HG03469 (cell line): ENCODE results near the gene NME7.
"Not testable (repeated sequence)": the region's sequence is repeated elsewhere in the genome, so short reads cannot be mapped to it uniquely, and the experiment has no call there.

Experiments used
- ATAC-seq: cut with Tn5 transposase; IDR thresholded peaks from one replicate; pipeline ENCODE4 v1.9.1; 2021; ENCODE audit warnings: mild to moderate bottlenecking, moderate library complexity, moderate number of reproducible peaks; ENCODE audit not compliant: unreplicated experiment

NME7 gene, protein sequence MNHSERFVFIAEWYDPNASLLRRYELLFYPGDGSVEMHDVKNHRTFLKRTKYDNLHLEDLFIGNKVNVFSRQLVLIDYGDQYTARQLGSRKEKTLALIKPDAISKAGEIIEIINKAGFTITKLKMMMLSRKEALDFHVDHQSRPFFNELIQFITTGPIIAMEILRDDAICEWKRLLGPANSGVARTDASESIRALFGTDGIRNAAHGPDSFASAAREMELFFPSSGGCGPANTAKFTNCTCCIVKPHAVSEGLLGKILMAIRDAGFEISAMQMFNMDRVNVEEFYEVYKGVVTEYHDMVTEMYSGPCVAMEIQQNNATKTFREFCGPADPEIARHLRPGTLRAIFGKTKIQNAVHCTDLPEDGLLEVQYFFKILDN

DNA sequence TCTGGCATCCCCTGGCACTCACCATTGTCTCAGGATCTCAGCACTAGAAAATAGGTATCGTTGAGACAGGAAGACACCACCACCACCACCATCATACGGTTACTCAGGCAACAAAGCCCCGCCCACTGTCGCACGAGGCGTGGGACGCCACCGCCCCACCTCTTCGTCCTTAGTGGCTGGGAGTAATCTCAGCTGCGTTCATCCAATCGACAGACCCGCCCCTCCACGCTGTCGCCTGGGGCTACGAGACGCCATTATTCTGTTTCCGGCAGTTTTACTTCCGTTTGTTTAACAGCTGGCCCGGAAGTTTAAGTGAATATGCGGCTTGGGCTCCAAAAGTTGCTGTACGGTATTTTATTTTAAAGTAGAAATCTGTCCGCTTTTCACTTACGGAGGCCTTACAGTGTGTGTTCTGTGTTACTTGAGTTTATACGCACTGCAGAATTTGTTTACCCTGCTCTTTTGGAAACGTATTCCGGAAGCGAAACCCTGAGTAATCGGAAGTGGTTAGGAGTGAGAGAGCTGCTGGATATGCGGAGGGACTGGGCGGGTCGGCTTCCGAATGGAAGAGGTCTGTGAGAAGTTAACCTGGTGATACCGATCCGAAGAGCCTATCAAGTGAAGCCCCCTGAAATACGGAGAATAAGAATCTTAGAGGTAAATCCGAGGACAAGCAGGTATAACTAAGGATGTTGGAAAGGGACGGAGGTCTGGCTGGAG lies at the start of gene NME7, which contains the start of gene BLZF1:
Gene NME7 (minus strand): TSS at position 112 of the 720 bp plus-strand sequence. CDS start 87 bp downstream, at position 25.
Gene BLZF1 (plus strand): TSS at position 510 of the 720 bp plus-strand sequence. CDS start 1,328 bp downstream, outside the sequence.
- ATAC-seq = peak; percentile 79

DNA sequence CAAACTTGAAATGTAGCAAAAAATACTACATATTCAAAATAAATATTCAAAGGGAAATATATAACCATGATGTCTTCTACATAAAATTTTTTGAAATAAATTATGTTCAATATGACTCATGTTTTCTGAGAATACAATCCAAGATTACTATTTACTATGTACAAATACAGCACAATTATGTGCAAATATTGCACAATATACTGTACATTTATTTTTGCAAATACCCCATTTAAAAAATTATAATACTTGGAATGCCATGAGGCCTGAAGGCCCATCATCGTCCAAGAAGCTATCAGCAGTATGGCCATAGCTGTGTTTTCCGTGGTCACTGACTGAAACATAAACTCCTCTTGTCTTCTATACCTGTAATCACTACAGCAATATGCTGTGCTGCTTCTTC lies 47.4 kb upstream of the NME7 start:
- no peak for ATAC-seq

DNA sequence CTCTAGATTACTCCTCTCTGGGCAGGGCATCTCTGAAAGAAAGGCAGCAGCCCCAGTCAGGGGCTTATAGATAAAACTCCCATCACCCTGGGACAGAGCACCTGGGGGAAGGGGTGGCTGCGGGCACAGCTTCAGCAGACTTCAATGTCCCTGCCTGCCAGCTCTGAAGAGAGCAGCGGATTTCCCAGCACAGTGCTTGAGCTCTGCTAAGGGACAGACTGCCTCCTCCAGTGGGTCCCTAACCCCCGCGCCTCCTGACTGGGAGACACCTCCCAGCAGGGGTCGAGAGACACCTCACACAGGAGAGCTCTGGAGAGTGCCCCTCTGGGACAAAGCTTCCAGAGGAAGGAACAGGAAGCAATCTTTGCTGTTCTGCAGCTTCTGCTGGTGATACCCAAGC lies 40.7 kb upstream of the NME7 start:
- ATAC-seq = not testable (repeated sequence)

DNA sequence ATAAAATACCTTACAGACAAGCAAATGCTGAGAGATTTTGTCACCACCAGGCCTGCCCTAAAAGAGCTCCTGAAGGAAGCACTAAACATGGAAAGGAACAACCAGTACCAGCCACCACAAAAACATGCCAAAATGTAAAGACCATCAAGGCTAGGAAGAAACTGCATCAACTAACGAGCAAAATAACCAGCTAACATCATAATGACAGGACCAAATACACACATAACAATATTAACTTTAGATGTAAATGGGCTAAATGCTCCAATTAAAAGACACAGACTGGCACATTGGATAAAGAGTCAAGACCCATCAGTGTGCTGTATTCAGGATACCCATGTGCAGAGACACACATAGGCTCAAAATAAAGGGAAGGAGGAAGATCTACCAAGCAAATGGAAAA lies 35.0 kb upstream of the NME7 start:
- not testable (repeated sequence) for ATAC-seq

DNA sequence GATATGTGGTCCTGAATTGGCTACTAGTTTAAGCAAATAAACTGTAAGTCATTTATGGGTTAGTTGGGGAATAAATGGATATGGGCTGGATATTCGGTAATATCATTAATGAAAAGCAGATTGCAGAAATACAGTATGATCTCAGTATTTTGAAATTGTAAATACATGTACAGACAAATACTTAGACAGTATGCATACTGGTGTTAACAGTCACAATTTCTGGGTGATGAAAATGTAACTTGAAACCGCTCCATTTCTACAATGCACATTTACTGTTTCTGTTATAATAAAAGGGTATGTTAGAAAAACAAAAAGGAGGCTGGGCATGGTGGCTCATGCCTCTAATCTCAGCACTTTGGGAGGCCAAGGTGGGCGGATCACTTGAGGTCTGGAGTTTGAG lies 28.4 kb upstream of the NME7 start:
- ATAC-seq = no peak

DNA sequence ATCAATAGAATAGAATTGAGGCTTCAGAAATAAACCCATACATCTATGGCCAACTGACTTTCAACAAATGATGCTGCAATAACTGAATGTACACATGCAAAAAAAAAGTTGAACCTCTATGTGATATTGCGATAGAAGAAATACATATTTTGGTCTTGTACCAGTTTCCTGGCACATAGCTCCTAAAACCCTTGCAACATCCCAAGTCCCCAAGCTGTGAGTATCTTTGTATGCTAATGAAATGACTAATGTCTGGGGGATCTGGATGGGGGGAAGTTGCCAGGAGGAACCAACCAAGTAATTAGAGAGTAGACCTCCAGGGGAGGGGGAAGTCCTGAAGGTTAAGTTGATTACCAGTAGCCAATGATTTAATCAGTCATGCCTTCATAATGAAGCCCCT lies 24.8 kb upstream of the NME7 start:
- ATAC-seq = no peak

DNA sequence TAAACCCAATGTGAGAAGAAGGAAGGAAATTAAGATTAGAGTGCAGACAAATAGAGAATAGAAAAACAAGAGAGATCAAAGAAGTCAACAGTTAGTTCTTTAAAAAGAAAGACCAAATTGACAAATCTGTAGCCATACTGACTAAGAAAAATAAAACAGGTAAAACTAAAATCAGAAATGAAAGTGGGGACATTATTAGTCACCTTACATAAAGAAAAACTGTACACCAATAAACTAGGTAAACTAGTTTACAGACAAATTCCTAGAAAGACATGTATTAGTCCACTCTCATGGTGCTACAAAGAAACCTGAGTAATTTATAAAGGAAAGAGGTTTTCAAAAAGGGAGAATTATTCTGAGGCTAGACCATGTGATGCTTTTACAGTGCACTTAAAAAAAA lies 22.7 kb upstream of the NME7 start:
- peak; percentile 86 for ATAC-seq

DNA sequence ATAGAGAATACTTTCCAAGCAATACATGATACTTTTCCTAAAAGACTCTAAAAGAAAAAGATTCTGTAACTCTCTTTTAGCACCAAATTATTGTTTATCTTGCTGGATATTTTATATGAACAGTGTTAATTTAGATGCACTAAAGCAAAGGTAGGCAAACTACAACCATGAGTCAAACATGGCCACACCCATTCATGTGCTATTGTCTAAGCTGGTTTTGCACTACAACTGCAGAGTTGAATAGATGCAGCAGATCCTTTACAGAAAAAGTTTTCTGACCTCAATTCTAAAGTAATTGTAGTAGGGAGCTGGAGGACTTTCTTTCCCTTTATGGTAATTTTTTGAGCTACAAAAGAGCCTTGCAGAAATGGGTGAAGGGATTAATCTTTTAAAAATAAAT lies 19.8 kb upstream of the NME7 start:
- ATAC-seq = no peak

DNA sequence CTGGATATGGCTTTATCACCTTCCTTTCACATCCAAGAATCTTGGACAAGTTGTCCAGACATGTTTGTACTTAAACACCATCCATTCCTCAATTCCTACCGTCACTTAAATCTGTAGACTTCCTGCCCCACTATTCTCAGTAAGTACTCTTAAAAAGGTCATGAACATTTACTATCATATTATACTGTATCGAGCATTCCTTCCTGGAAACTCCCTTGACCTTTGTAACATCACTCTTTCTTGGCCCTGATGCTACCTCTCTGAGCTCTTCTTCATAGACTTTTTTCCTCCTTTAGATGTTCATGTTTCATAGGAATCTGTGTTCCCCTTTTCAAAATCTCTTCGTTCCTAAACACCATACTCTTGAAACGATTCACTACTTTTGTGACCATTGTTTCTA lies 15.9 kb upstream of the NME7 start:
- no peak for ATAC-seq

DNA sequence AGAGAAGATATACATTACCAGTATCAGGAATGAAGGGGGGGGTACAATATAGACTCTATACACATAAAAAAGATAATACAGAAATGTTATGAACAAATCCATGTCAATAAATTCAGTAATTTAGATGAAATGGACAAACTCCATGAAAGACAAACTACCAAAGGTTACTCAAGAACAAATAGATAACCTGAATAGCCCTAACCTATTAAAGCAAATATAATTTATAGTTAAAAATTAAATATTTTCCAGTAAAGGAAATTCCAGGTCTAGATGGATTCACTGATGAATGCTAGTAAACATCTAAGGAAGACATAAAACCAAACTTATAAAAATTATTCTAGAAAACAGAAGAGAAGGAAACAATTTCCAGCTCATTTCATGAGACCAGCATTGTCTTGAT lies 13.6 kb upstream of the NME7 start:
- no peak for ATAC-seq

DNA sequence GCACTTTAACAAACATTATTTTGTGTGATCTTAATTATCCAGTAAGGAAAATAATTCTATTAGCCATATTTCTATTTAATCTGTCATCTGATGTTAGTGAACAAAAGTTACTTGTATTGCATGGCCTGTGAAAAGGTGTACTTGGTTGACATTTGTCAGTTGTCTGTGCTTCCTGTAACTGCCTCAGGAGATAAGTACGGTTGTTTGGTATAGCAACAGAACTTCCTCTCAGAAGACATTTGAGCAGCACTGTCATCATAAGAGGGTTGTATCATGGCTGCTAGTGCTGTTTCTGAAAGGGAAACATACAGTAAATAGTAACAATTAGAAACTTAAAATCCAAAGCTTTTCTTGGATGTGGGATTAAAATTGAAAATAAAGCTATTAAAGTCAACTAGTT lies 3.8 kb upstream of the NME7 start:
- no peak for ATAC-seq

DNA sequence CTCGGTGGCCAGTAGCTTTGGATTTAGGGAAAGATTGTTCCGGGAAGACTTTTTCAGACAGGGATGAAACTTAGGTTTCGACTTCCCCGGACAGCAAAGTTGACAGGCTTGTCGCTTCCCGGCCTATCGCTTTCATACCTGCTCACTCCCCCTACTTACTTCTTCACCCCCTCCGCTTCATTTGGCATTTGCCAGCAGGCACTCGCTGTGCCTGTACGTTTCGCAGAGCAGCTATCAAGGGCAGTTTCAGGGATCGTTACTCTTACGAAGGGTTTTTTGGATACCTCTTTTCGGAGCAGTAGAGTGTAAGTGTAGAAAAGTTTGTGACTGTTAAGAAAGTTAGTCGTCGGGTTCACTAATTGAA lies 791 bp upstream of the NME7 start:
- ATAC-seq = no peak

DNA sequence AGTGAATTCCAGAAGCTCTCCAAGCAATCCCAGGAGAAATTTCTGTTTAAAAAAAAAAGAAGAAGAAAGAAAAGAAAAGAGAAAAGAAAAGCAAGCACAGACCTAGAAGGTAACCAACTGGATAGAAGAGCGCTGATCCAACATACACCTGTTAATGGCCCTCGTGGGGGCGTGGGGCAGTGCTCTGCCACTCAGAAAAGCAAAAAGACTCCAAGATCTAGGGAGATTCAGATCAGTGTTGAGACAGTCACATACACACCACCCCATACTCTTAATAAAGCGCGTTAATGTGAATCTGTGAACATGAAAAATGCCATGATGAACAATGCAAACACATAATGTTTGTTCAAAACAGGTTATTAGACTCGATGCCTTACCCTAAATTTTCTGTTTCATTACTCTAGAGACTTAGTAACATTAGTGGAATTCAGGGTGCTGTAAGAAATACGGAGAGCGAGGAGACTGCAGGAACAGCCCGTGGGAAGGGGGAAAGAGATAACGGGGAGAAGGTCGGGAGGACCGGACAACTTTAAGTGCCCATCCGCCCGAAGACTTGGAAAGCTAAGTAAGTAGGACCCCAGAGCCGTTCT lies 406 bp downstream of the NME7 start:
- no peak for ATAC-seq

DNA sequence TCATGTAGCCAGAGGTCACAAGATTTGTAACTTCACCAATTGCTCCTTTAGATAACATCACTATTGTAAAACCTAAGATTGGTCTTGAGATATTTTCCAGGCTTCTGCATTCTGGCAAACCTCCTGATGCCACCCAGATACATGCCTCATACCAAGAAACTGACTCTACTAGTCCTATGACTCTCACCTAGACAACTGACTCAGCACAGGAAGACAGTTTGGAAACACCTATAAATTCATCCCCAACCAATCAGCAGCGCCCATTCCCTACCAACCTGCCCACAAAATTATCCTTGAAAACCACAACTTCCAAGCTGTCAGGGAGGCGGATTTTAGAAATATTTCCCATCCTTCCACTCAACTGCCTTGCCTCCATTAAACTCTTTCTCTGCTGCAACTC lies 2.6 kb downstream of the NME7 start:
- no peak for ATAC-seq

DNA sequence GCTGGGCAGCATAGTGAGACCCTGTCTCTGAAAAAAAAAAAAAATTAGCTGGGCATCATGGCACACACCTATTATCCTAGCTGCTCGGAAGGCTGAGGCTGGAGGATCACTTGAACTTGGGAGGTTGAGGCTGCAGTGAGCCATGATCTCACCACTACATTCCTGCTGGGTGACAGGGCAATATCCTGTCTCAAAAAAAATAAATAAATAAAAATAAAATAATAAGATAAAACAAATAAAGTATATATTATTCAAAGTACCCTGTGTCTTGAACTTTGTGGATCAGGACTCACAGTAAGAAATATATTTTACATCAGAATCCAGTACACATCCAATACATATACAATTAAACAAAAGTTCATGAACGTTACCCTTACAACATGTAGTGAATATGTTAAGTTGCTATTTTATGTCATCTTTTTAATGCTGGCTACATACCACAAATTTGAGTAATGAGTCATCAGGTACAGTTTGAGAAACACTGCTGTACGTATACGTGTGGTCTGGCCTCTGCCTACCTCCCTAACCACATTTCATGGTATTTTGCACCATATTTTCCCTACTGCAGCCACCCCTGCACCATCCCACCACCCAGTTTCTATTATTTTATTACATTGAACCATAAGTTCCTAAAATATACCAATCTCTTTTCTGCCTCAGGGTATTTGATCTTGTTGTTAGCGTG lies 4.4 kb downstream of the NME7 start:
- peak; percentile 49 for ATAC-seq

DNA sequence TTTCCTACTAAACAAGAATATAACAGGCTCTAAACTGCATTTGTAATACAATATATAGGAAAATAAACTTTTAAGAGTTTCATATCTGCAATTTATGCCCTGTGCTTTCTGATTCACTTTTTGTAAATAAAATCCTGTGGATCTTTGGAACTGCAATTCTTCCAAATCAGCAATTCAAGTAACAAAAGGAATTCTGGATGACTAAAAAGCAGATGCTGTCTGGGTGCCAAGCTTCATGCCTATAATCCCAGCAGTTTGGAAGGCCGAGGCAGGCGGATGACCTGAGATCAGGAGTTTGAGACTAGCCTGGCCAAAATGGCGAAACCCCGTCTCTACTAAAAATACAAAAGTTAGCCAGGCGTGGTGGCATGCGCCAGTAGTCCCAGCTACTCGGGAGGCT lies 6.3 kb downstream of the NME7 start:
- ATAC-seq = no peak

DNA sequence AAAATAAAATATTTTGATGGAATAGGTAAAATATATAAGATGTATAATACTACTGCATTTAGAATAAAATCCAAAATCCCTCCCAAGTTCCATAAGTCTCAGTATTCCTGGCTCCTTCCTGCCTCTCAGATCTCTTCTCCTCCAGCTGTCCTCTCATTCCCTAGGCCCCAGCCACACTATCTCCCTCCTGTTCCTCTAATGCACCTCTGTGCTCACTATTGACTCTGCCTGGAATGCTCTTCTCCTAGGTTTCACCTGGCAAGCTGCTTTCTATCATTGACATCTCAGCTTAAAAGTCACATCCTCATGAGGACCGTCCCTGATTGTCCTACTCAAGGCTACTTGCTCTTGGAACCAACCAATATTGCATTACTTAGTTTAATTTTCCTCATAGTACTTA lies 7.2 kb downstream of the NME7 start:
- no peak for ATAC-seq

DNA sequence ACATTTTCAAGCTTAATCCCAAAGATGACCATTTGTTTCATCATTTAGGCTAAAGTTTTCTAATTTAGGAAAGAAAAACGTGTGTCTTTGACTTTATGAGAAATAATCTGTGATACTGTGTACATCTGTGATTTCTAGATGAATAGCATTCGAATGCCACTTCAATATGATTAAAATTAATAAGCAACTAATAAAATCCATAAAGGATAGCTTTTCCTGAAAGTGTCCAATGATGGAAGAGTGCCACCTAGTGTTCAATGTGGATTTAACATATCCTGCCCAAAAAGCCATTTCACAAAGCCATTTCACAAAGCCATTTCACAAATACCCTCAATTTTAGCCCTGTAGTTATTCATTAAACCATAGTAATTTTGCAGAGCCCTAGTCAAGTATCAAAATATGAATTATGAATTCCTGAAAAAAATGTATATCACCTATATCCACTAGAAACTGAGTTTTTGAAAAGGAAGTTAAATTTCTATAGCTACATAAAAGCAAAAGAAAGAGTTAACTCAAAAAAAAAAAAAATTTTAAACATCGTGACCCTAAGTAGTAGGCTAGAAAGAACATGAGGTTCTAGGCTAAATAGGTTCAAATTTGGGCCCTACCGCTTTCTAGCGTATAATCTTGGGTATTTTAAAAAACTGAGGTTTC lies 19.1 kb downstream of the NME7 start:
- no peak for ATAC-seq

DNA sequence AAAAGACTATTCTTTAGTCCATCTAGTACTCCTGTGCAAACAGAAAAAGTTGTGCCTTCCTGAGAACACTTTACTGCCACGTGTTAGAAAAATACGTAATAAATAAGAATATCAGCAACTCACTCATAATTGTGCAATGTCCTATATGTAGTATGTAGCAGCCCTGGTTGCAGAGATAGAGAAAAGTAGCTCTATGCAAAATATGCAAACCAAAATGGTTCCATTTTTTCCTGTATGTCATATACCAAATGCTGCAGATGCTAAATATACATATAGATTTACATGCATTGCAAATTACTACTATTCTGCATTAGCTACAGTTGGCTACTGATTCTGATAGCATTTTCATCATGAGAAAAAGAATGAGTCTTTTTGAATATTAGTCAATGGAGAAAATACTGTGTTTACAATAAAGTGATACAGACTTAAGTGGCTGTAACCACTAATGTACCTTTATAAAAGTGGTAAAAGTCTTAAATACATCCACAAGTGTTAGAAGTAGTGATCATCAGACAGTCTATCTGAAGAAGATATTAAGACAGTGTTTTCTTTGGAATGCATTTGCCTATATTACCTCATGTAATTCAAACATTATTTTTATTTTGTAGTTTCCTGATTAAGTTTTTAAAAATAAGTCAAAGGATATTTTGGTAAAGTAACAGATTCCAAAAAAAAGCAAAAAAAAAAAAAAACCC lies 19.8 kb downstream of the NME7 start:
- ATAC-seq = no peak

DNA sequence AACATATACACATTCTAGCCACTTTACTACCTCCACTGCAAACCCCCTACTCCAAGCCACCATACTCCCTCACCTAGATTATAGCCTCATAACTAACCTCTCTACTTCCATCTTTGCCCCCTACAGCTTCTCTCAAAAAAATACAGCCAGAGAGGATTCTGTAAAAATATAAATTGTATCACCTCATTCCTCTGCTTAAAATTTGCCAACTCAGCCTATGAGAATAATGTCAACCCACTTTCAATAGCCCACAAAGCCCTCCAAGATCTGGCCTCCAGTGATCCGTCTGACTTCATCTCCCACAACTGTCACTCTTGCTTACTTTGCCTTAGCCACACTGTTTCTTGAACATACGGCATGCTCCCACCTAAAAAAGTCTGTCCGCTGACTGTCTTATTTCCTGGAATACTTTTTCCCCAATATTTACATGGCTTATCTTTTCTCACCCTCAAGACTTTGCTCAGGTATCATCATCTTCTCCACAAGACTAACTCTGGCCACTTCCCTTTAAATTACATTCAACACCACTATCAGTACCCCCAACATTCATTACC lies 21.5 kb downstream of the NME7 start:
- no peak for ATAC-seq
